22Rv1 (cell line): ENCODE data around the gene TAGLN2.

Source experiments
- ZFX ChIP-seq: fragments of 450-650 bp; IDR thresholded peaks from 2 replicates; pipeline ENCODE4 v1.6.1; 2017; ENCODE audit warnings: antibody characterized with exemption, borderline replicate concordance
- TF ChIP-seq, protein P1 (sequence below): fragments of 450-650 bp; IDR thresholded peaks from 2 replicates; pipeline ENCODE4 v1.5.1; 2017; ENCODE audit warnings: mild to moderate bottlenecking

DNA sequence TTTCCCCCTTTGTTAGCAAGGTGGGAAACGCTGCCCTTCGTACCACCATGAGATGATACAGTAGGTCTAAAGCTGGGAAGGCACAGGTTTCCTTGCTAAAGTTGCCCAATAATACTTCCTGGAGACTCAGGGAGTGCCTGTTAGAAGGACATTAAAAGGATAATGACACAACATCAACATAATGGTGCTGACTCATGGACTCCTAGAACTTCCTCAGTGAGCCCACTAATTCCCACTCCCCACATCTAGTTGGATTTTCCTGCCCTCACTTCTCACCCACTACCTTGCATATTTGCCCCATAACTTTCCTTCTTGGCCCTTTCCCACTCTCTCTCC is 42.8 kb downstream of the TAGLN2 start:
- TF ChIP-seq, protein P1, sequence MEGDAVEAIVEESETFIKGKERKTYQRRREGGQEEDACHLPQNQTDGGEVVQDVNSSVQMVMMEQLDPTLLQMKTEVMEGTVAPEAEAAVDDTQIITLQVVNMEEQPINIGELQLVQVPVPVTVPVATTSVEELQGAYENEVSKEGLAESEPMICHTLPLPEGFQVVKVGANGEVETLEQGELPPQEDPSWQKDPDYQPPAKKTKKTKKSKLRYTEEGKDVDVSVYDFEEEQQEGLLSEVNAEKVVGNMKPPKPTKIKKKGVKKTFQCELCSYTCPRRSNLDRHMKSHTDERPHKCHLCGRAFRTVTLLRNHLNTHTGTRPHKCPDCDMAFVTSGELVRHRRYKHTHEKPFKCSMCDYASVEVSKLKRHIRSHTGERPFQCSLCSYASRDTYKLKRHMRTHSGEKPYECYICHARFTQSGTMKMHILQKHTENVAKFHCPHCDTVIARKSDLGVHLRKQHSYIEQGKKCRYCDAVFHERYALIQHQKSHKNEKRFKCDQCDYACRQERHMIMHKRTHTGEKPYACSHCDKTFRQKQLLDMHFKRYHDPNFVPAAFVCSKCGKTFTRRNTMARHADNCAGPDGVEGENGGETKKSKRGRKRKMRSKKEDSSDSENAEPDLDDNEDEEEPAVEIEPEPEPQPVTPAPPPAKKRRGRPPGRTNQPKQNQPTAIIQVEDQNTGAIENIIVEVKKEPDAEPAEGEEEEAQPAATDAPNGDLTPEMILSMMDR: no peak
- TF ChIP-seq ZFX: no peak
